HG03196 (cell line): ENCODE measurements around the gene EPHA2.

Source experiments
- ATAC-seq: cut with Tn5 transposase; IDR thresholded peaks from one replicate; pipeline ENCODE4 v1.9.1; 2021; ENCODE audit not compliant: unreplicated experiment

The EPHA2 gene

DNA sequence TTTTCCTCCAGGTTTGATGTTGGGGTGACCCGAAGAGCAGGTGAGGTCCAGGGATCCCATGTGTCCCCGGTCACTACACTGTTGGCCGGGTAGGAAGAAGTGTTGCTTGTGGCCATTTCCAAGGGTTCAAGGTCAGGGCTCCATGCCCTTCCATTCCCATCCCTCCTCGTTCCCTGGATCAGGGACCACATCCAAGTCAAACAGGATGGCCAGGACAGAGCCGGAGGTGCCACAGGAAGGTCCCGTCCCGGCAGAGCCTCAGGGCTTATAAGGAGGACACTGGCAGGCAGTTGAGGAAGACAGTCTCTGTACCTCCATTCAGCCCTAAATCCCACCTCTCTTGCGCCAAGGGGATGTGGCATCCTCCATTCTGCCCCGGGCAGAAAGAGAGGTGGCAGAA is 60.4 kb downstream of the EPHA2 start:
- no peak for ATAC-seq

DNA sequence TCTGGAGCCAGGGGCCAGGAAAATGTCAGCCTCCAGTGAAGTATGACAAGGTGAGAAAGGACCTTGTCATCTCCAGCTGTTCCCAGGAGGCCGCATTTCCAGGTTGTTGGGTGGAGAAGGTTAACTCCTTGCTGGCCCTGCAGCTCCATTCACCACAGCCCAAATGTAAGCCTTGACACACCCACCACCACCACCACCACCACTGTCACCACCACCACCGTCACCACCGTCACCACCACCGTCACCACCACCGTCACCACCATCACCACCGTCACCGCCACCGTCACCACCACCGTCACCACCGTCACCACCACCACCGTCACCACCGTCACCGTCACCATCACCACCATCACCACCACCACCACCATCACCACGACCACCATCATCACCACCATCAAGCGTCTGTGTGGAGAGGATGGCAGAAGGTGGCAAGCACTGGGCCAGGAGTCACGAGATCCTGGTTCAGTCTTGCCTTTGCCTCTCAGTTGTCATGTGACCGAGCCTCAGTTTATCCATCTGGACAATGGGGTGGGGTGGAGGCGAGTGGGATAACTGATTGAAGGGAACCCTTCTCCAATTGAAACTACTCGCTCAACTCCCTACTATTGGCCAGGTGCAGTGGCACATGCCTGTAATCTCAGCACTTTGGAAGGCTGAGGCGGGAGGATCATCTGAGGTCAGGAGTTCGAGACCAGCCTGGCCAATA is 61.3 kb downstream of the EPHA2 start:
- no peak for ATAC-seq

DNA sequence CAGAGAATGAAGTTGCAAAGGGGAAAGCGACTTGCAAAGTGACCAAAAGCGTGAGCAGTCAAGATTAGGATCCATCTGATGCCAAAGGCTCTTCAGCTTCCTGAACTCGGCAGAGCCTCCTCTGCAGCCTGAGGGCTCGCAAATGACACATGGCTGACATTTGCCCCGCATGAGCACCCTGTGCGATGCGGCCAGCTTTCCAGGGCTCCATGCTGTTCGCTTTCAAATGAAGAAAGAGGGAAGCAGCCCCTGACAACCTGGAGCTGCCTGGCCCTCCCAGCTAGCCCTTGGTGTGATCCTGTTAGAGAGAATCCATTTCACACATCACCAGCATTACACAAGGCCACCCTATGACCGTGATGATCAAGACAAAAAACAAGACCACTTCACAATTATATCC is 62.3 kb downstream of the EPHA2 start:
- ATAC-seq = no peak

DNA sequence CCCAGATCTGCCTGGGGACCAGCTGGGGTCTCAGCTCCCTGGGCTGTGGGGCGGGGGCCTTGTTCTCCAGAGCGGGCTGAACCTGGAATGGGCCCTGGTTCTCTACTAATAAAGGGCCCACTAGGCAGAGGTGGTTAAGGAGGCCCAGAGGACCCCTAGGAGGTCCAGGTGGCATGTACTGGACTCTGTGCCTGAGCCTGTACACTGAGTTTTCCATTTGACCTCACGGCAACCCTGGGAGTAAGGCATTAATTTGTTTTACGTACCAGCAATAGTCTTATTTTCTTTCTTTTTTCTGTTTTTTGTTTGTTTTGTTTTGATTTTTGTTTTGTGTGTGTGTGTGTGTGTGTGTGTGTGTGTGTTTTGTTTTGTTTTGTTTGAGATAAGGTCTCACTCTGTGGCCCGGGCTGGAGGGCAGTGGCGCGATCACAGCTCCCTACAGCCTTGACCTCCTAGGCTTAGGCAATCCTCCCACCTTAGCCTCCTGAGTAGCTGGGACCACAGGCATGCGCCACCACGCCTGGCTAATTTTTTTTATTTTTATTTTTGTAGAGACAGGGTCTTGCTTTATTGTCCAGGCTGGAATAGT is 62.9 kb downstream of the EPHA2 start:
- ATAC-seq = no peak

DNA sequence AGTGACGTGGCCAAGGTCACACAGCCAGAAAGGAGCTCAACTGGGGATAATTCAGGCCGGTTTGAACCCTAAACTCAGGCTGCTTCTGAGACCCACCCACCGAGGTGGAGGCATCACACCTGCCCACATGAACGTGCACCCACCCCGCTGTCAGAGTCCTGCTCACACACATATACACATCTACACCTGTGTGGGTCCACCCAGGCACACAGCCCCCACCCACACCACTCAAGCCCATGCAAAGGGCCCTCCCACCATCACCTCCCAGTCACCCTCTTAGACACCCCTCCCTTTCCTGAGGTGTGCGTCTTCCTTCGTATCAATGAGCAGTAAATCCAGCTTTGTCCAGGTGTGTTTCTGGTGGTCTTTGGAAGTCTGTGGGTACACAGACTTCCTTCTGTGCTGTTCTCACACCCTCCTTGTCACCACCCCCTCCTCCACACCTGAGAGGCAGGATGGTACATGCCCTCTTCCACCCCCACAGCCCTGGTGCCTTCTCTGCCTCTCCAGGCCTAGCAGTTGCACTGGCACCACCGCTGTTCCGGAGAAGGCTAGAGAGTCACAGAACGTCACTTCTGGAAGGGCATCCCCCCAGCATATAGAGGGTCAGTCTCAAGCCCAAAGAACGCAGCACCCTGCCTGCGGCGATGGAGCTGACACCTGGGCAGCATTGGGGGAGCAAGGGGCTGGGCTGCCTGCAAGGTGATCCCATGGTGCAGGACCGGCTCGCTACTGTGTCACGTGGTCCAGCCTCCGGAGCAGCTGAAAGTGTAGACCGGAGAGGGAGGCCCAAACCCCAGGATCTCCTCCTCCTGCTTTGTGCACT is 63.6 kb downstream of the EPHA2 start:
- no peak for ATAC-seq

DNA sequence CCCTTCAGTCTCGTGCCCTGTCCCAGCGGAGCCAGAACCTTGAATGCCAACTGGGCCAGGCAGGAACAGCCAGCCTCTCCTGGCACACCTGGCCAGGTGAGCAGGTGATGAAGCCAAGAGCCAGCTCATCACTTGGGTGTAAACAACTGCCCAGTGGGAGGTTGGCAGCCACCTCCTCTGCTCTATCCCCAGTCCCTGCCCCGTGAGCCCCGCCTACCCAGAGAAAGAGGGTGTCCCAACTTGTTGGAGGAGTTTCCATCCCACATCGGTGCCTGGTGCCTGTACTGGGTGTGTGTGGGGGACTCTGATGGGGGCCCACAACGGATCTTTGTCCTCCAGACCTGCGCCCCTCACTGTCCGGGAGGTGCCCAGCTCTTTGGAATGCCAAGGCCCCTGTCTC is 64.6 kb downstream of the EPHA2 start:
- ATAC-seq = no peak

DNA sequence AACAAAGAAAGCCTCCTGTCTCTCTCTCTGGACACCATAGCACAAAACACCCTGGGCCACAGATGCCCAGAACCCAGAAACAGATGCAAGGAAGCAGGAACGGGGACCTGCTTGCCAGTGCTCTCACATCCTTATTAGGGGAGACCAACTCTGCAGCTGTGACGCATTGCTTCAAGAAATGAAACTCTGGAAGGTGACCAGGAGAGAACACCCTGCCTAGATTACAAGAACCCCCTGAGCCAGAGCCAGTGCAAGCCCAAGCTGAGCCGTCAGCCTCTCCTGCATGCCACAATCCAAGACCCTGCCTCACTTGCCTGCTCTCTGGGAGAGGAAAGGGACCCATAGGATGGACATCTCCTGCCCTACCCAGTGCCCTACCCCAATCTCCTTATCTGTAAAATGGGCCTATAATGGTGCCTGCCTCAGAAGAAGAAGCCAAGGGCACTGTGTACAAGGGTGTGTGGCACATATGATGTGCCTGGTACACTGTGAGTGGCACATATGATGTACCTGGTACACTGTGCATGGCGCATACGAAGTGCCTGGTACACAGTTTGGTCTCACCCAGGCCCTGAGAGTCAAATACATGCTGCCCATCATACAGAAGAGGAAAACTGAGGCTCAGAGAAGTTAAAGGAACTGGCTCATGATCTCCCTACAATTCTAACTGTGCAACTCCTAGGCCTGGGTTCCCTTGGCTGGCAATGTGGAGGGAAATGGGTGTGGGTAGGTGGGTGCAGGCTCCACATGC is 65.6 kb downstream of the EPHA2 start:
- ATAC-seq = no peak

DNA sequence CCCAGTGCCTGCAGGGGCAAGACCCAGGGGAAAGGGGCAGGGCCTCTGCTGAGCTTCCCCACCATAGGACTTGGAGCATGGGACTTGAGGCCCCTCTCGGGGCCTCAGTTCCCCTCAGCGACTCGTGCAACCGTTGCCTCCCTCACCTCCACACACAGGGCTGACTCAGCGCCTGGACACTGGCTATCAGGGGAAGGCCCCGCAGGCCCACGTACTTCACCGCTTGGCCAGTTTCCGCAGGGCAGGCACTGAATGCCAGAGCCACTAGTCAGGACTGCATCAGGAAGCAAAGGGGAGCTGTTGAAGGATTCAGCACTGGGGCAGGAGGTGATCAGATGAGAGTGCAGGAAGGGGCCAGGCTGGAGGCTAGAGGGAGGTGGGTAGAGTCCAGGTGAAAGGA is 66.9 kb downstream of the EPHA2 start:
- no peak for ATAC-seq

DNA sequence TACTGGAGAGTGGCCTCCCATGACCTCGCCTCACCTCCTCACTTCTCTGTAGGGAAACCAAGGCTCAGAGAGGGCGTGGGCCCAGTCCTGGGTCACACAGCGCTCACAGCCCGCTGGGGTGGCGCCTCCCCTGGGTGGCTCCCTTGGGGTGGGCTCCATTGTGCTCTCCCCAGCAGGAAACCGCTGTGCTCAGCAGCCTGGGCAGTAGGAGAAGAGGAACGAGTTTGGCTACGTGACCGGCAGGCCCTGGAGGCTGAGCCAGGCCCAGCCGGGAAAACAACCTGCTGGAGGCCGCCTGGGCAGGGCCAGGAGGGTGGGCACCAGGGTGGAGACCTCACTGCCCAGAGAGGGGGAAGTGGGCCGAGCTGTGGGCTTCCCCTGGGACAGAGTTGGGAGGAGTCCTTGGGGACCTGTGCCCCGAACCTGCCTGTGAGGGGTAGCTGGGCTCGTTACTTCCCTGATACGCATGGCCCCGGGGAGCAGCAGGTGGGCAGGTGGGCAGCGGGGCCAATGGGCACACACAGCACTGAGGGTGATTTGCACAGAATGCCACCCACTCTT is 67.4 kb downstream of the EPHA2 start:
- no peak for ATAC-seq

DNA sequence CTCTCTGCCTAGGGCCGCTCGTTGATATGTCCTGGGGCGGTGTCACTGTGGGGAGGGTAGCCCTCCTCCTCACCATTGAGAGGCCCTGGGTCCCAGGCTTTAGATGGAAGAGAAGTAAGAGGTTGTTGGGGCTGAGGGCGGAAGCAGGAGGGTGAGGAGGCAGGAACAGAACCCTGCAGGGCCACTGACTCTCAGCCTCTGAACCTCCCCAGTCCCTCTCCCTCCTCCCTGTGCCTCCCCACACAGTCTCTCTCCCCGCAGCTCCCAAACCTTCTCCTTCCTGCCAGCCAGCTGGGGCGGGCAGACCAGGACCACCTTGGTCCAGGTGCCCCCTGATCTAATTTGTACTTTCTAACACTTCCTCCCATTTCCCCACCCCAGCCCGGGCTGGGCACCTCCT is 68.1 kb downstream of the EPHA2 start:
- no peak for ATAC-seq

DNA sequence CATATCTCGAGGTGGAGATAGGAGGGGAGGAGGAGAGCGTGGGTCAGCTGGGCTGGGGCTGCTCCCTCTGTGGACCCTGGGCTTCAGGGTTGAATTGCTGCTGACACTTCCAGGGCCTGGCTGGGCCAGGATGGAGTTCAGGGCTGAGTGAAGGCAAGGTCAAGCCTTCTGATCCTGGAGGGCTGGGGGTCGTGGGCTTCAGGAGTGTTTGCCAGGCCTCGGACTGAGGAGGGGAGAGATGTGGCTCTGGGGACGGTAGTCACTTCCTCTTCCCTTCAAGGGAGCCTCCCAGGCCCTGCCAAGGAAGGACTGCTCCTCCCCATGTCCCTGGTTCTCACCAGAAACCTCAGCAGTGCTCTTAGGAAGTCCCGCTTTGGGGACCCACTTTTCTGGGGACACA is 70.3 kb downstream of the EPHA2 start:
- no peak for ATAC-seq

DNA sequence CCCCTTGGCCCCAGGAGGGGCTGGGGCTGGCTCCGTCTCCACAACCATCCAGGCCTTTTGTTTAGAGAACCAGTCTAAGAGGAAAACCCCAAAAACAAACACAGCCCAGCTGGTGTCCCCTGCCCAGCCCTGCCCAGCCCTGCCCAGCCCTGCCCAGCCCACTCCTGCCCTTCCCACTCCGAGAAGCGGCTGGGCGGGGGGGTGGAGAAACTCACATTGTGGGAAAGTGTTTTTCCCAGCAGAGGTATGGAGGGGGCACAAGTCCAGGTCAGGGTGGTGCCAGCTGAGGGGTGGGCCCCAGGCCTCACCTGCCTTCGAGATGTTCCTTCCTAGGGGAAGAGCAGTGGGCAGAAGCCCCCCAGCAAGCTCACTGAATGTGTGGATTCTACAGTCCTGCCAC is 72.4 kb downstream of the EPHA2 start:
- no peak for ATAC-seq

DNA sequence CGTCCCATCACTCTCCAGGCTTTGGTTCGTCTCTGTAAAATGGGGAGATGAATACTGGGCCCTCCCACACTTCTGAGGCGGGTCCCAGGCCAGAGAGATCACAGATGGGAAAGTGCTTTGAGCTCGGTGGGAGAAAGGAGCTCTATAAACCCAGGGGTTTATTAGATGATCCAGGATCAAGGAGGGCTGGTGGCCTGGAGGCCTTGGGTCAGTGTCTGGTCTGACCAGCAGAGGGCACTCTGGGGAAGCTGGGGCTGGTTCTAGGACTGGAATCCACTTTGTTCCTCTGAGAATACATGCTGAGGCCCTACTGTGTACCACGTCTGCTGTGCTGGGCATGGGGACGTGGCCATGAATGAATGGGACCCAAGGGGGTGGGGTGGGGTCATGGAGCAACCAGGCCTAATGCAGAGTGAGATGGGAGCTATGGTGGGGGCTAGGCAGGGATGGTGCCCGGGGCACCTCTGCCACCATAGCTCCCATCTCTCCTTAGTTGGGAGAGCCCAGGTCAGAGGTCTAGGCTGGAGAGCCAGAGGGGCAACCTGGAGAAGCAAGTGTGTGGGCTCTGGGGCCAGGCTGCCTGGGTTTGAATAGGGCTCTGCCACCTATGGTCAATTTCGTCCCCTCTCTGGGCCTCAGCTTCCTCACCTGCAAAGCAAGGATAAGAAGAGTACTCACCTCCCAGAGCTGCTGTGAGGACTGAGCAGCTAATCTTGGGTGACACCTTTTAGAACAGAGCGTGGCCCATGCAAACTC is 73.4 kb downstream of the EPHA2 start:
- ATAC-seq = no peak

DNA sequence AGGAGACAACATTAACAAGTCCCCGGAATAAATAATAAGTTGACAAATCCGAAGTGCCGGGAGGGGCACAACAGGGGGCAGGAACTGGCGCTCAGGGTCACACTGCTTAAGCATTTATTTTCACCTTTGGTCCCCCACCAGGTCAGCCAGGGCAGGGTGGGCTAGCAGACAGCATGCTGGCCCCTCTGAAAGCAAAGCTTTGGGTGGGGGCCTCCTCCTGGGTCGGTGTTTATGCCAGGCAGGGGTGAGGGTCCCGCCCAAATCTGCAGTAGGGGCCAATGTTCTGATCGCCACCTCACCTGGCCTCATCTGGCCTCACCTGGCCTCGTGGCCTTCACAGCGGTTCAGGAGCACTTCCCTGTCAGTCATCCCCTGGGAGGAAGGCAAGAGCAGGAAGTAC is 74.2 kb downstream of the EPHA2 start:
- ATAC-seq = no peak

DNA sequence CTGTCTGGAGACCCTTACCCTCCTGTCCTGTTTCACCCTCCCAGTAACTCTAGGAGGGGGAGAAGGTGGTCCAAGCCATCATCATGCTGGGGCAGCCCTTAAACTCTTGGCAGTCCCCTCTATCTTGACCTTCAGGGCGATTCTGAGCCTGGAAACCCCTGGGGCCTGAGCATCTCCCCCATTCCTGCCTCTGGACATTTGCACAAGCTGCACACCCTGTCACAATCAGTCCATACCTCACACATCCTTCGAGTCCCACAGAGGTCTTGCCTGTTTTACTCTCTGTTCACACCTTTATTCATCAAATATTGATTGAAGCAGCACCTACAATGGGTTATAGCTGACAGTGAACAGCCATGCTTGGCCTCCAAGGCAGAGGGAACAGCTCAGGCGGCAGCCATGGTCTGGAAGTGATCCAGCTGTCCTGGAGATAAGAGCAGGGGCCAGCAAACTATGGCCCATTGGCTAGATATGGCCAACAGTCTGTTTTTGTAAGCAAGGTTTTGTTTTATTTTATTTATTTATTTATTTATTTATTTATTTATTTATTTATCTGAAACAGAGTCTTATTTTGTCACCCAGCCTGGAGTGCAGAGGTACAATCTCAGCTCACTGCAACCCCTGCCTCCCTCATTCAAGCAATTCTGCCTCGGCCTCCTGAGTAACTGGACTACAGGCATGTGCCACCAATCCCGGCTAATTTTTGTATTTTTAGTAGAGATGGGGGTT is 75.3 kb downstream of the EPHA2 start:
- no peak for ATAC-seq

DNA sequence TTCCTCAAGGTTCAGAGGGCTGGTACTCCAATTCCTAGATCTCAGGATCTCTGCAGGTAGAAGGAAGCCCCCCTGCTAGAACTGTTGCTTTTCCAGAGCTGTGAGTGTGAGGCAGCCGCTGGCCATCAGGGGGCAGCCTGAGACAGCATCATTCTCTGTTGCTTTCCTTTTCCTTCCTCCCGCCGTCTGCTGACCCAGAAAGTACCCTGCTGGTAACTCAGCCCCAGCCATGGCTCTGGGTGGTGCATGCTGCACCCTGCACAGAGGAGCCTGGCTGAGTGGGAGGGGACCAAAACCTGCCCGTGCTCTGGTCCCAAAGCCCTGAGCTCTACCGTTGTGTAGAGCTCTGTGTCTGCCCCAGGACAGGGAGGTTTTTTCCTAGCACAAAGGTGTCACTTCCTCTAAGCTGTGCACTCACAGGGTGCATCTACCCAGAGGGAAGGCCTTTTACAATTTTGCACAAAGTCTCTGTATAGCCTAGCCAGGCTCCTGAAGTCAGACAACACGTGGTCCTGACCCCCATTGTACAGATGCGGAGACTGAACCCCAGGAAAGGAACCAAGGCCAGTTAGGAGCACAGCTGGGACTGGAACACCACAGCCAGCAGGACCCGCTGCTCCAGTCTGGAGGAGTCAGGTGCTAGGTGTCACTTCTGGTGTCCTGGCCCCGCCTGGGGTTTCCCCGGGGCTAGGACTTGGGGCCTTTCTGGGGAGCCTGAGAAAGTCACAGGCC is 76.8 kb downstream of the EPHA2 start:
- ATAC-seq = no peak

DNA sequence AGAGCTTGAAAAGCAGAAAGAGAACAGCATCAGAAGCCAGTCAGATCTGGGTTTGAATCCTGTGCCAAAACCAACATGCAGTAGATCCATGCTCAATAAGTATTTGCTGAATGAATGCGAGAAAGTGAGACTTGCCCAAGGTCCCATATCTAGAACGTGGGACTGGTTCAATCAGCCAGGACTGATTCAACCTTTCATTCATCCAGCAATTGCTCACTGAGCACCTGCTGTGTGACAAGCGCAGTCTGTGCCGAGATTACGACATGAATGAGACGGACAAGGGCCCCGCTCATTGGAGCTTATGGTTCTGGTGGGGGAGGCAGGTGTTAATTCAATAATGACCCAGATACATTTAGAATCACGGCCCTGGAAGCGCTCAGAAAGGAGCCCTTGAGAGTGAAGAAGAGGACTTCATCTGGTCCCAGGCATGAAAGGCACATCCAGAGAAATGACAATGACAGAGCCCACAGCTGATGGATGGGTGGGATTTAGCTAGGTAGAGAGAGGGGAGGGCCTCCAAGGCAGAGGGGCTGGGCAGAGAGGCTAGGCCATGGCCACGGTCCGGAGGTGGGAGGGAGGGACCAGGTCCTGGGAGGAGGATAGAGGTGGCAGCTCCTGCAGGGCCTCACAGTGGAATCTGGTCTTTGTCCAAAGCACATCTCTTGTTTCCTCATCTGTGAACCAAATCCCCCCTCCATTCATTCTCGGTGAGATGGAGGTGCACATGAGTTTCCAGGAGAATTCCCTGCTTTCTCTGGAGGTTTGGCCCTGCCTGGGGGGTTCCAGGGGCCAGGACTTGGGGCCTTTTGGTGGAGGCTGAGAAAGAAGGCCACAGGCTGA is 78.2 kb downstream of the EPHA2 start:
- no peak for ATAC-seq

DNA sequence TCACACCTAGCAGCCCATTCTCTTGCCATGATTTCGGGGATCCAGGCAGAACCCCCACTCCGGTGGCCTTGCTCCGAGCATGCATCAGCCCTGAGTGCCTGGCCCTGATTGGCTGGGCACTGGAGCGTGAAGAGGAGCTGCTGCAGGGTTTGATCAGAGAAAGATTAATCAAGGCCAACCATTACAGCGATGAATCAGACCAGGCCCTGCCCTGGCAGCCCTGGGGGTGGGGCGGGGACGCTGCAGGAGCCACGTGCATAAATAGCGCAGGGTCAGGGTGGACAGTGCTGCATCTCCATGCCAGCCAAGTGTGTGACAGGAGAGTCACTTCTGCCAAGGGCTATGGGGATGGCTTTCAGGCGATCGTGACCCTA is 79.0 kb downstream of the EPHA2 start:
- no peak for ATAC-seq
